Measurements from ENCODE around the gene AKR1D1. TPM values are rescaled to one million over a fixed set of nuclear protein-coding genes. Genes with fewer than 3 reads are reported as not detected.

The AKR1D1 gene
- total RNA-seq, 1 donor from 2014 or later: not detected

DNA sequence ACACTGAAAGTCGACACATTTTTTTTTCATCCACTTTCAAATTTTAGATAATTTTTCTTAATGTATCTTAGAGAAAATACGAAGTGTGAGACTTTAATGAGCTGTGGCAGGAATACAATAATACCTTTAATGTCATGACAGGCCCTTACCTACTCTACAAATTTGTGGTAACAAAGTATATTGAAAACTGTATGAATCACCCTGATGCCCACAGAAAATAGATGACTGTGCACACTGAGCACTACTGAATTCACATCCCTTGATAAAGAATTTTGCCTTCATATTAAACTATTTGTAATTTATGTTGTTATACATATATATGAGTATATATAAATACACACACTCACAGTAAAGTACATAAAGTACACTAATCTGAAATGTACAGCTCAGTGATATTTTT is 51.7 kb downstream of the AKR1D1 start:
- TF ChIP-seq, protein P1, sequence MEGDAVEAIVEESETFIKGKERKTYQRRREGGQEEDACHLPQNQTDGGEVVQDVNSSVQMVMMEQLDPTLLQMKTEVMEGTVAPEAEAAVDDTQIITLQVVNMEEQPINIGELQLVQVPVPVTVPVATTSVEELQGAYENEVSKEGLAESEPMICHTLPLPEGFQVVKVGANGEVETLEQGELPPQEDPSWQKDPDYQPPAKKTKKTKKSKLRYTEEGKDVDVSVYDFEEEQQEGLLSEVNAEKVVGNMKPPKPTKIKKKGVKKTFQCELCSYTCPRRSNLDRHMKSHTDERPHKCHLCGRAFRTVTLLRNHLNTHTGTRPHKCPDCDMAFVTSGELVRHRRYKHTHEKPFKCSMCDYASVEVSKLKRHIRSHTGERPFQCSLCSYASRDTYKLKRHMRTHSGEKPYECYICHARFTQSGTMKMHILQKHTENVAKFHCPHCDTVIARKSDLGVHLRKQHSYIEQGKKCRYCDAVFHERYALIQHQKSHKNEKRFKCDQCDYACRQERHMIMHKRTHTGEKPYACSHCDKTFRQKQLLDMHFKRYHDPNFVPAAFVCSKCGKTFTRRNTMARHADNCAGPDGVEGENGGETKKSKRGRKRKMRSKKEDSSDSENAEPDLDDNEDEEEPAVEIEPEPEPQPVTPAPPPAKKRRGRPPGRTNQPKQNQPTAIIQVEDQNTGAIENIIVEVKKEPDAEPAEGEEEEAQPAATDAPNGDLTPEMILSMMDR (IDR thresholded peaks at IDR 0.05): no peak
- Mint-ChIP-seq H3K27me3 (ENCODE audit: low read depth) (no peaks in the 10 kb centered on the region), H3K27ac (ENCODE audit: unreplicated experiment) (no peak overlapping the region), H3K36me3 (ENCODE audit: low read depth) (no peaks in the 10 kb centered on the region), H3K9me3 (ENCODE audit: low read depth) (peaks cover 8% of the 10 kb centered on the region), H3K4me3 (ENCODE audit: unreplicated experiment) (no peak overlapping the region), H3K4me1 (ENCODE audit: low read depth) (peaks cover 22% of the 10 kb centered on the region)
- no peak for DNase-seq (ENCODE audit: low spot score)

DNA sequence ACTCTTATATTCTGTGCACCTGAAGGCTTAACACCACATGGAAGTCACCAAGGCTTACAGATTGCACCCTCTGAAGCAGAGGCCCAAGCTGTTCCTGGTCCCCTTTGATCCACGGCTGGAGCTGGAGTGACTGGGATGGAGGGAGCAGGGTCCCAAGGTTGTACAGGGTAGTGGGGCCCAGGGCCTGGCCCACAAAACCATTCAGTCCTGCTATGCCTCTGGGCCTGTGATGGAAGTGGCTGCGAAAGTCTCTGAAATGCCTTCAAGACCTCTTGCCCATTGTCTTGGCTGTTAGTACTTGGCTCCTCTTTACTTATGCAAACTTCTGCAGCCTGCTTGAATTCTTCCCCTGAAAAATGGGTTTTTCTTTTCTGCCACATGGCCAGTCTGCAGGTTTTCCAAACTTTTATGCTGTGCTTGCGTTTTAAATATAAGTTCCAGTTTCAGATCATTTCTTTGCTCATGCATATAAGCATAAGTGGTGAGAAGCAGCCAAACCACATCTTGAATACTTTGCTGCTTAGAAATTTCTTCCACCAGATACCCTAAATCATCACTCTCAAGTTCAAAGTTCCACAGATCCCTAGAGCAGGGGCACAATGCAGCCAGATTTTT is 53.4 kb downstream of the AKR1D1 start:
- peaks cover 14% of the 10 kb centered on the region for H3K4me1 Mint-ChIP-seq (ENCODE audit: low read depth)
- no peak overlapping the region for H3K27ac Mint-ChIP-seq (ENCODE audit: unreplicated experiment)
- no peak for DNase-seq (ENCODE audit: low spot score)
- H3K9me3 Mint-ChIP-seq (ENCODE audit: low read depth): peaks cover 8% of the 10 kb centered on the region
- H3K4me3 Mint-ChIP-seq (ENCODE audit: unreplicated experiment): no peak overlapping the region
- H3K27me3 Mint-ChIP-seq (ENCODE audit: low read depth): no peaks in the 10 kb centered on the region
- no peaks in the 10 kb centered on the region for H3K36me3 Mint-ChIP-seq (ENCODE audit: low read depth)
- TF ChIP-seq, protein P1 (IDR thresholded peaks at IDR 0.05): no peak

DNA sequence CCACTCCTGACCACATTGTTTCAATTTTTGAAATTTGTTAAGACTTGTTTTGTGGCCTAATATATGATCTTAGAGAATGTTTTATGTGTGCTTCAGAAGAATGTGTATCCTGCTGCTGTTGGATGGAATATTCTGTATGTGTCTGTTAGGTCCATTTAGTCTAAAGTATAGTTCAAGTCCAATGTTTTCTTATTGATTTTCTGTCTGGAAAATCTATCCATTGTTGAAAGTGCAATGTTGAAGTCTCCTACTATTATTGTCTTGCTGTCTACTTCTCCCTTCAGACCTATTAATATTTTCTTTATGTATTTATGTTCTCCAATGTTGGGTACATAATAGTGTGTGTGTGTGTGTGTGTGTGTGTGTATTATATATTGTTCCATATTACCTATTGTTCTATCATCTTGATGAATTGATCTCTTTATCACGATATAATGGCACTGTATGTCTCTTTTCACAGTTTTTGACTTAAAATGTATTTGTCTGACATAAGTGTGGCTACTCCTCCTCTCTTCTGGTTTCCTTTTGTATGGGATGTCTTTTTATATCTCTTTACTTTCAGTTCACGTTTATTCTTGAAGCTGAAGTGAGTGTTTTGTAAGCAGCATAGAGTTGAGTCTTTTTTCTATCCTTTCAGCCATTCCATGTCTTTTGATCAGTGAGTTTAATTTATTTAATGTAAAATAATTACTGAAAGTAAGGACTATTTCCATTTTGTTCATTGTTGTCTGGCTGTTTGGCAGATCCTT is 61.3 kb downstream of the AKR1D1 start:
- TF ChIP-seq, protein P1 (IDR thresholded peaks at IDR 0.05): no peak
- Mint-ChIP-seq H3K4me1 (ENCODE audit: low read depth) (no peaks in the 10 kb centered on the region), H3K27me3 (ENCODE audit: low read depth) (no peaks in the 10 kb centered on the region), H3K4me3 (ENCODE audit: unreplicated experiment) (no peak overlapping the region), H3K36me3 (ENCODE audit: low read depth) (no peaks in the 10 kb centered on the region), H3K9me3 (ENCODE audit: low read depth) (no peaks in the 10 kb centered on the region), H3K27ac (ENCODE audit: unreplicated experiment) (no peak overlapping the region)
- DNase-seq (ENCODE audit: low spot score): no peak

DNA sequence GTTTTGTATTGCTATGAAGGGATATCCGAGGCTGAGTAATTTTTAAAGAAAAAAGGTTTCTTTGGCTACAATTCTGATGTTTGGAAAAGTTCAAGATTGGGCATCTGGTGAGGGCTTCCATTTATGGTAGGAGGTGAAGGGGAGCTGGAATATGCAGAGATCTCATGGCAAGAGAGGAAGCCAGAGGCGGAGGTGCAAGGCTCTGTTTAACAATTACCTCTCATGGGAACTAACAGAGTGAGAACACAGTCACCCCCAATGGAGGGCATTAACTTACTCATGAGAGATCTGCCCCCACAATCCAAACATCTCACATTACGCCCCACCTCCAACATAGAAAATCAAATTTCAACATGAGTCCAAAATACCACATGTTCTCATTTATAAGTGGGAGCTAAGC is 62.0 kb downstream of the AKR1D1 start:
- Mint-ChIP-seq H3K4me1 (ENCODE audit: low read depth) (no peaks in the 10 kb centered on the region), H3K9me3 (ENCODE audit: low read depth) (no peaks in the 10 kb centered on the region), H3K36me3 (ENCODE audit: low read depth) (no peaks in the 10 kb centered on the region), H3K27me3 (ENCODE audit: low read depth) (no peaks in the 10 kb centered on the region), H3K4me3 (ENCODE audit: unreplicated experiment) (no peak overlapping the region), H3K27ac (ENCODE audit: unreplicated experiment) (no peak overlapping the region)
- no peak for DNase-seq (ENCODE audit: low spot score)
- TF ChIP-seq, protein P1 (IDR thresholded peaks at IDR 0.05): no peak

DNA sequence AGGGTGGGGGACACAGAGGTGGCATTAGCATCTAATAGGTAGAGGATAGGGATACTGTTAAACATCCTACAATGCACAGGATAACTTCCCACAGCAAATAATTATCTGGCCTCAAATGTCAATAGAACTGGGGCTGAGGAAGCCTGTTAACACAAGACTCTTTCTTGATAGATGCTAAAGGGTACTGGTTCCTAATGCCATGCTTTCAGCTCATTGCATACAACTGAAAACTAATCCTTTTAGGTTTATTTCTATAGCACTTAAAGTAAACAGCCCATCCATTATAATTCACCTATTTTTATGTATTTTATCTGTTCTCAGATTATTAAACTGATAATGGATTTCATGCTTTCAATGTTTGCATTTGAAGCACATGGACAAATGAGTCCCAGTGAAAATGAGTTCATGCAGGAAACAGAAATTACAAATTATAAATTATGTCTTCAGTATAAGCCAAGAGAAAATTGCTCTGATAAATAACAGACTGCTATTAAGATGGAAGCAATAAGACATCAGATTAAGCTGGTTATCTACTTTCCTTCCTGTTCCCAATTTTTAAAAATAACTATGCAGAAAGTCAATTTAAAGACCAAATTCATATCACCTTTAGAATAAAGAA is 66.4 kb downstream of the AKR1D1 start:
- H3K27ac Mint-ChIP-seq (ENCODE audit: unreplicated experiment): no peak overlapping the region
- H3K4me1 Mint-ChIP-seq (ENCODE audit: low read depth): no peaks in the 10 kb centered on the region
- H3K27me3 Mint-ChIP-seq (ENCODE audit: low read depth): no peaks in the 10 kb centered on the region
- H3K4me3 Mint-ChIP-seq (ENCODE audit: unreplicated experiment): no peak overlapping the region
- no peaks in the 10 kb centered on the region for H3K9me3 Mint-ChIP-seq (ENCODE audit: low read depth)
- TF ChIP-seq, protein P1 (IDR thresholded peaks at IDR 0.05): no peak
- no peak for DNase-seq (ENCODE audit: low spot score)
- no peaks in the 10 kb centered on the region for H3K36me3 Mint-ChIP-seq (ENCODE audit: low read depth)

All from chondrocyte (in vitro differentiated cells).